NCI-H2227 (cell line): ENCODE data around the gene LRRC63.

Experiments used
- DNase-seq: peaks from one replicate; lab custom pipeline; 2025; ENCODE audit not compliant: unreplicated experiment; lab: John Stamatoyannopoulos, UW

The LRRC63 gene

GRCh38 chr13:46307554-46307953 is 95.8 kb downstream of the LRRC63 start:
- no peak for DNase-seq

- DNase-seq, result no peak
Measured at GRCh38 chr13:46310066-46310465, 98.3 kb downstream of the LRRC63 start.

GRCh38 chr13:46311217-46311616 is 99.5 kb downstream of the LRRC63 start:
- DNase-seq, result no peak

GRCh38 chr13:46313024-46313423 is 101.3 kb downstream of the LRRC63 start:
- no peak for DNase-seq

- no peak for DNase-seq
Measured at GRCh38 chr13:46313432-46314257, 101.9 kb downstream of the LRRC63 start.

GRCh38 chr13:46314587-46314986 is 102.9 kb downstream of the LRRC63 start:
- no peak for DNase-seq

- no peak for DNase-seq
Measured at GRCh38 chr13:46315036-46315435, 103.3 kb downstream of the LRRC63 start.

GRCh38 chr13:46315491-46316075 is 103.9 kb downstream of the LRRC63 start:
- no peak for DNase-seq

- no peak for DNase-seq
Measured at GRCh38 chr13:46317120-46317519, 105.4 kb downstream of the LRRC63 start.

GRCh38 chr13:46318986-46319385 is 107.3 kb downstream of the LRRC63 start:
- no peak for DNase-seq

GRCh38 chr13:46320406-46320805 is 108.7 kb downstream of the LRRC63 start:
- no peak for DNase-seq

GRCh38 chr13:46320821-46321220 is 109.1 kb downstream of the LRRC63 start:
- DNase-seq, result no peak

GRCh38 chr13:46321494-46322225 is 109.9 kb downstream of the LRRC63 start:
- peak; percentile 13 for DNase-seq

- DNase-seq, result no peak
Measured at GRCh38 chr13:46324976-46325375, 113.2 kb downstream of the LRRC63 start.
